HG02852 (cell line): Measurements from ENCODE around the gene PIEZO2.

Source experiments
- ATAC-seq: cut with Tn5 transposase; IDR thresholded peaks from one replicate; pipeline ENCODE4 v1.9.1; 2021; ENCODE audit warnings: mild to moderate bottlenecking, moderate library complexity; ENCODE audit not compliant: unreplicated experiment

The PIEZO2 gene

DNA sequence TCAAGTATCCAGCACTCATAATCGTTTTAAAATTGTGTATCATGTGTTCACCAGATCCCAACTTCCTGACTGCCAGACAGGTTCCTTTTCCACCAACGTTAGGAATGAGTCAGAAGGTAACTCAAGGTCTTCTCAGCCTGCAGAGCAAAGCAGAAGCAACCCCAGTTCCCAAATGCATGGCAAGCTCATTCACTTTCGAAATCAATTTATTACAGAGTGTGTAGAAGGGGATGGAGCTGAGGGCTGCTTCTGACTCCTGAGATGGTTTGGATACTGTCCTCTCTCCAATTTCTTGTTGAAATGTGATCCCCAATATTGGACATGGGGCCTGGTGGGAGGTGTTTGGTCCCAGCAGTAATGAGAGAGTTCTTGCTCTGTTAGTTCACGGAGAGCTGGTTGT is 114.5 kb downstream of the PIEZO2 start:
- no peak for ATAC-seq

GRCh38 chr18:11033503-11033902 is 115.9 kb downstream of the PIEZO2 start:
- no peak for ATAC-seq

DNA sequence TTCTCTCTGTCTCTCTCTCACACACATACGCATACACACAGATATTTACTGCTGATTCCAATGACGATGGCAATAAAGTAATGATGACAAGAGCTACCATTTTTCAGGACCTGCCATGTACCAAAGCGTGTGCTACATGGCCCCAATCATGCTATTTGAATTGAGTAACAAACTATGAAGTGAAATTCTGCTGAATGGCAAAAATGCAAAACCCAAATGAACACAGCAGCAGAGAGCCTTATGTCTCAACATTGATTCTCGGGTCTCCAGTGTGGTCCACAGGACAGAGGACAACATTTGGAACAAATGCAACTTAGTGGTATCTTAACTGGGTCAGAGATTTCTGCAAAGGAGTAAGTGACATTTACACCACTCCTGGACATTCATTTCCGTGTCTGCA is 117.4 kb downstream of the PIEZO2 start:
- no peak for ATAC-seq

GRCh38 chr18:11029021-11029420 is 120.3 kb downstream of the PIEZO2 start:
- no peak for ATAC-seq

DNA sequence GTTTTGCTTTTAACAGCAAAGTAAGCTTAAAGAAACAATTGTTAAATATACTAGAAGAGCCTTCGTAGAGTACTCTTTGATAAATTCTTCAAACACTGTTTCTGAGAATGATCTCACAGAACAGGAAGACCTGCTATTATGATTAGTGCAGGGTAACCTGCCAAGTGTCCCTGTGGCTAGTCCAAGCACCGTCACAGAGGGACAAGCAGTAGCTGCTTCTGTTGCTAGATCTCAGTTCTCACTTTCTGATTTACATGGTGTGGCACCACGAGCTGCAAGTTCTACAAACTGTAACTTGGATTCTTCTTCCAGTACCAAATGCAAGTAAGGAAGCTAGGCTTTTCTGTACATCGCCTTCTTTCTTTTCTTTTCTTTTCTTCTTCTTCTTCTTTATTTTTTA is 121.5 kb downstream of the PIEZO2 start:
- no peak for ATAC-seq

- no peak for ATAC-seq
These were observed 123.7 kb downstream of the PIEZO2 start for GRCh38 chr18:11025671-11026070.

DNA sequence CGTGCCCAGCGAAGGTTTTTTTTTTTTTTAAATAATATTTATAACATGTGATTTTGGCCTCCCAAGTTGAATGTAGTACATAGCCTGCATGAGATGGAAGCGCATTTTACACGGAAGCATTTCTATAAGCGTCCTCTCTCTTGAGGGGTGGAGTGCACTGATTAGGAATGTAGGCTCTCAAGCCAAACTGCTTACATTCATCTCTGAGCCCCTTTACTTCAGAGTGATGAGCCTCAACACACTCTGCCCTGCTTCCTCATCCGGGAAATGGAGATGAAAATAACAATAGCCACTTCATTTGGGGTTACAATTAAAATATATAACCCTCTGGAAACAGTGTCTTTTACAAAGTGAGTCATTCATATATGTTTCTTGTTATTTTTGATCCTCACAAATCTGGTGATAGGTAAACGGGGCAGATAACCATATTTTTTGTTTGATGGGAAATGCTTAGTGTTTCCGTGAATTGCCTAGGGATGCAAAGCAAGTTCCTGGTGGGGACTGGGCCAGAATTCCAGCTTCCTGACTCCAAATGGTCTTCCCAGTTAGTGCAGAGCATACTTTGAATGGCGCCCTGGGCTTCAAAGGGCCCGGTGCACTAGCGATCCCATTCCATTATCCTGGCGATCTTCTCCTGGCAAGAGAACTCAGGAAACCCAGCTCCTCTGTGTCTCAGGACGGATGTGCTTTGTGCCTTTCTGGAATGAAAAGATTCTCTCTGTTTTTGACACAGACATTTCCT is 124.3 kb downstream of the PIEZO2 start:
- no peak for ATAC-seq

DNA sequence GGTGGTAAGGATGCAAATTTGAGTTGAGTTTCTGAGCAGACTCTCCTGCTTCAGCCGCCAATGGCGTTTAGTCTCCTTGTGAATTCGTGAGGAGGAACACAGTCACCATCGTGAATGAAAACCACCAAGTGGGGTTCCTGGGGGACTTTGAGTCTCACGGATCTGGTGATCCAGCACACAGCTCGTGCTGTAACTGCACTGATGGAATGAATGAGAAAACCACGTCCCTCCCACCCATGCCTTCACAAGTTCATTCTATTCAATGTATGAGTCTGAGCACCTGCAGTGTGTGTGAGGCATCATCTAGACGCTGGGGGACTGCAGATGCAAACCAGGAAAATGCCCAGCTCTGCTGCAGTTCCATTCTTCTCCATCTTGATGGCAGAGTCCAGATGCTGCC is 127.9 kb downstream of the PIEZO2 start:
- ATAC-seq = no peak

- no peak for ATAC-seq
These were observed 128.4 kb downstream of the PIEZO2 start for GRCh38 chr18:11020877-11021414.

DNA sequence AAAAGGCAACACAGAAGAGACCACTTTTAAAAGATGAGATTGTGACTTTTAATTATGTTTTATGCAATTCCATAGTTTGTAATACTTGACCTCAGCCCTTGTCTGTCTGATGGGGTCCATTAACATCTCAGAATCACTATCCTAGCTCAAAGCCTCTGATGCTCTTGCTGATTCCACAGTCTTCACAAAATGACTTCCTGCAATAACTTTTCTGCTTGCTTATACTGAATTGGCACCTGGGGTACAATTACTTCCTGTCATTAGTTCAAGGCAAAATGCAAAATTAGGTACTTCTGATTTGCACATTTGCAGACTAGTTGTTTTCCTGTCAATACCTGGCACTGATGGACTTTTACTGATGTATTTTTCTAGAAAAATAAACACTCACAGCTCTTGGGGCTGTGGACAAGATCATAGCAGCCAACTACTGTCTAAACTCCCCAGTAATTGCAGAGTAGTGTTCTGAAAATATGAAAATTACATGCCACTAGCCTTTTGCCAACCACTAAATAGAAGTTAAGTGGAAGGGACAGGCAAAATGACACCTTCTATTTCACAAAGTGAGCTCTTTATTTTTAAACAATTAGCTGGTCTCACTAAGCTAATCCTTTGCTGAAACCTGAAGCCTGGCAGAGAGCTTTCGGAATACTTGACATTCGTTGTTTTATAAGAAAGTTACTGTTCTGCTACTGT is 129.1 kb downstream of the PIEZO2 start:
- no peak for ATAC-seq

- ATAC-seq = no peak
These were observed 129.9 kb downstream of the PIEZO2 start for GRCh38 chr18:11019295-11020105.

GRCh38 chr18:11009869-11010268 is 139.5 kb downstream of the PIEZO2 start:
- ATAC-seq = no peak

DNA sequence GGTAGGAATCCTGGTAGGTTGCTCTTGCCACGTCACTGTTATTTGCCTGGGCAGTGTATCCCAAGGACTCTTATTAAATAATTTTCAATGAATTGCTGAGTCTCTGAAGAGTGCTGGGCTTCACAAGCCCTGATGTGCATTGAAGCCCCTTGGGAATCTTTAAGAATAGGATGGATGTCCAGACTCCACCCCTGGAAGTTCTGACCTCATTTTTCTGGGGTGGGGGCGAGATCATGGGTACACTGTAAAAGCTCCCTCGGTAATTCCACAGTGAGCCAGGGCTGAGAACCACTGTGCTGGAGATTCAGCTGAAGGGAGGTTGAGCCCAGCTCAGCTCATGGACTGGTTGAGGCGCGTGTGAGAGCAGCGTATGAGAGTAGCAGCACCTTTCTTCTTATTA is 140.2 kb downstream of the PIEZO2 start:
- ATAC-seq = no peak

DNA sequence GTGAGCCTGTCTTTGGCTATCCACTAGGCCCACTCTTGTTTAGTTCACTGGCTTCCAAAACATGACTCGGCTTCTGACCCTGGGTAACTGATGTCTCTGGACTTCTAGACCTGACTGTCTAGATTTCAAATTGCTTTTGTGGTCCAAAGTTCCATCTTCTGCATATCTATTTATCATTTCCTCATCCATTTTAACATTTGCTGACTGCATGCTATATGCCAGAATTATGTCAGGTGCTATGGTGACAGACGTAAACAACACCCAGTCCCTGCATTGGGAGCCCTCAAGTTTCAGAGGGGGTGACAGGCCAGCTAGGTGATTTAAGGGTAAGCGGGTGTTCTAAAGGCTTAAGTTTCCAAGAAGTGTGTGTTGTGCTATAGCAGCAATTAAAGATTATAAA is 140.9 kb downstream of the PIEZO2 start:
- ATAC-seq = no peak

GRCh38 chr18:11005528-11005927 is 143.8 kb downstream of the PIEZO2 start:
- no peak for ATAC-seq

DNA sequence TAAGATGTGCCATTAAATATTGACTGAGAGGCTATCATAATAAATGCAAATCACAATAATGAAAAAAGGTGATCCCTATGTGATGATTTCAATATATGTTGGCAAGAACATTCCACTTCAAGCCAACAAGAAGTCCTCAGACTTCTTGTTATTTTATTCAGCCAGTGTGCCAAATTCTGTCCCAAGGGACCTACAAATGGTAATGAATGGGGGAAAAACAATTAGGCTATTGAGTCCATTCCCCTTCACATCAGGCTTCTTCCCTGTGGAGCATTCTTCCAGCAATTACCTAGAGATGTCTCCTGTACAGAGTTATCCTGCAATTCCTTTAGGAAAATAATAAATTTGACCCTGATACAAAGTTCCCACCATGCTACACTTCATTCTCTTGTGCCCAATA is 144.4 kb downstream of the PIEZO2 start:
- ATAC-seq = no peak

- ATAC-seq = no peak
These were observed 145.1 kb downstream of the PIEZO2 start for GRCh38 chr18:11004294-11004693.

DNA sequence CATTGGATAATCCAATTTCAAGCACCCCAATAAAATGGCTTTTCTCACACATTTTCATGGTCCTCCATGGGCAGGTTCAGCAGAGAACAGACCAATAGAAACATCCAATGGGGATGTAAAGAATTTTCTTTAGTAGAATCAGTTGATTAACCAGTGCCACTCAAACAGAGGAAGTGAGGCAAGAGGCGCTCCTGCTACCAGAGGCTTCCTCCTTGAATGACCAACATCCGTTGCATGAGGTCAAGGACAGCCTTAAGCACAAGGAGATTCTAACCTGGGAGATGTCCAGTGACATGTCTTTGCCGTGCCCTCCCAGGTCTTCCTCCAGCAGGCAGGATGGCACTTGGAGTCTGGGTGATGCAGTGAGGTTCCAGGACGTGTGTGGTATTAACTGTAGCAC is 146.6 kb downstream of the PIEZO2 start:
- no peak for ATAC-seq

- no peak for ATAC-seq
These were observed 147.1 kb downstream of the PIEZO2 start for GRCh38 chr18:11002277-11002676.

GRCh38 chr18:11000071-11000470 is 149.3 kb downstream of the PIEZO2 start:
- no peak for ATAC-seq

DNA sequence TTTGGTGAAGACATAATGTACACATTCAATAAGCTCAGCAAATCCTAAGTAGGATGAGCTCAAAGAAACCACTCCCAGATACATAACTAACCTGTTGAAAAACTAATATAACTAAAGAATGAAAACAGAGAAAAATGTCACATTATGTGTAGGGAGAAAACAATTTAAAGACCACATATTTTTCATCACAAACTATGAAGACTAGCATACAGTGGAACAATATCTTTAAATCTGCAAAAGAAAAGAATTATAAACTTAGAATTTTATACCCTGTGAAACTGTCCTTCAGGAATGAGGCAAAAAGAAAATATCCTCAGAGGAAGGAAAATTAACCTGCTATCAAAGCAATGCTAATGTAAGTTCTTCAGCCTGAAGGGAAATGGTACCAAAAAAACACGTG is 151.5 kb downstream of the PIEZO2 start:
- ATAC-seq = no peak

DNA sequence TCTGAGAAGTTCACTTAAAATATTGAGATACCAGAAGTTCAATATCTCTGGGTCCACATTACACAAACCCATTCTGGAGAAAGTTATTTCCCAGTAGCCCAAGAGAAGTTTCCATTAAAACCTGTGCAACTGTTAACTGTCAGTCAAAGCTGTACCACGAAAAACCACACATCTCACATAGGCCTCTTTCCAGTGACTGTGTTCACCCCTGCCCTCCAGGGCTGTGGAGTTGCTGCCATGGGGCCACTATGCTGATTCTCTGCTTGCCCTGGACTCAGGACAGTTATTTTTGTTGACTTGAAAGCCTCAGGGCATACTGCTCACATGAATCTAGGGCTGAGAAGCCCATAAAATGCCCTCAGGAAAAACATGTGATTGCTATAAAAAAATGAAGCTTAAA is 153.8 kb downstream of the PIEZO2 start:
- ATAC-seq = no peak
